ENCODE results near the gene CTRL. TPM values are rescaled to one million over a fixed set of nuclear protein-coding genes. Genes with fewer than 3 reads are reported as not detected.

CTRL gene
- polyA plus RNA-seq, 3 donors: 0.69 to 17.4 (median 1.6) TPM

DNA sequence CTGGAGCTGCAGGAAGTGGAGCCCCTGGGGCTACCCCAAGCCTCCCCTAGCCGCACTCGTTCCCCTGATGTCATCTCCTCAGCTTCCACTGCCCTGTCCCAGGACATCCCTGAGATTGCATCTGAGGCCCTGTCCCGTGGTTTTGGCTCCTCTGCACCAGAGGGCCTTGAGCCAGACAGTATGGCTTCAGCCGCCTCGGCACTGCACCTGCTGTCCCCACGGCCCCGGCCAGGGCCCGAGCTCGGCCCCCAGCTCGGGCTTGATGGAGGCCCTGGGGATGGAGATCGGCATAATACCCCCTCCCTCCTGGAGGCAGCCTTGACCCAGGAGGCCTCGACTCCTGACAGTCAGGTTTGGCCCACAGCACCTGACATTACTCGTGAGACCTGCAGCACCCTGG is 51.1 kb downstream of the CTRL start:
- intact Hi-C loops (cut with micrococcal nuclease): loop anchor here in 1 of 2 donors (5.0 to 10.0 kb wide), 2 partner anchors 182 to 354 kb away; partner anchors contain the start of gene ESRP2
- Mint-ChIP-seq H3K4me3 (no peak overlapping the region), H3K36me3 (peaks cover 84 to 97% of the 10 kb centered on the region in 2 donors), H3K9me3 (no peaks in the 10 kb centered on the region), H3K4me1 (no peaks in the 10 kb centered on the region), H3K27me3 (ENCODE audit: low read depth in 3 of 3) (peaks cover 0 to 2% (median 2%) of the 10 kb centered on the region in 3 donors), H3K27ac (no peak overlapping the region)
- Histone ChIP-seq H3K36me3 (replicated peaks in 1 of 2; ENCODE audit: control insufficient read depth in 1 of 2, insufficient read depth in 2 of 2, low read length in 2 of 2) (peaks cover 100% of the 10 kb centered on the region in 2 donors), H3K27ac (ENCODE audit: low read depth in 1 of 2, low read length in 2 of 2) (no peak overlapping the region), H3K27me3 (ENCODE audit: control insufficient read depth in 2 of 2, insufficient read depth in 2 of 2, low read length in 2 of 2) (no peaks in the 10 kb centered on the region), H4K20me1 (ENCODE audit: insufficient read depth, low read length) (peaks cover 19% of the 10 kb centered on the region), H3K4me2 (replicated peaks; ENCODE audit: extremely low read depth, low read length, poor library complexity, severe bottlenecking) (no peak overlapping the region), H3K9me3 (replicated peaks in 1 of 2; ENCODE audit: control insufficient read depth in 1 of 2, insufficient read depth in 1 of 2, low read length in 2 of 2) (no peaks in the 10 kb centered on the region), H3K79me2 (ENCODE audit: insufficient read depth, low read length) (peaks cover 13% of the 10 kb centered on the region), H2AFZ (ENCODE audit: insufficient read depth, low read depth, low read length, poor library complexity, severe bottlenecking) (no peak overlapping the region), H3K4me3 (replicated peaks in 1 of 3; ENCODE audit: low read depth in 2 of 3, low read length in 3 of 3) (no peak overlapping the region), H3K9ac (ENCODE audit: insufficient read depth, low read length, poor library complexity, severe bottlenecking) (no peak overlapping the region), H3K4me1 (ENCODE audit: control insufficient read depth in 1 of 2, insufficient read depth in 2 of 2, low read length in 2 of 2) (no peaks in the 10 kb centered on the region)
- no peak for DNase-seq
- 97% methylated on average over 13 of the region's 13 CpGs for WGBS (ENCODE audit: insufficient coverage)
- TF ChIP-seq, protein P1, sequence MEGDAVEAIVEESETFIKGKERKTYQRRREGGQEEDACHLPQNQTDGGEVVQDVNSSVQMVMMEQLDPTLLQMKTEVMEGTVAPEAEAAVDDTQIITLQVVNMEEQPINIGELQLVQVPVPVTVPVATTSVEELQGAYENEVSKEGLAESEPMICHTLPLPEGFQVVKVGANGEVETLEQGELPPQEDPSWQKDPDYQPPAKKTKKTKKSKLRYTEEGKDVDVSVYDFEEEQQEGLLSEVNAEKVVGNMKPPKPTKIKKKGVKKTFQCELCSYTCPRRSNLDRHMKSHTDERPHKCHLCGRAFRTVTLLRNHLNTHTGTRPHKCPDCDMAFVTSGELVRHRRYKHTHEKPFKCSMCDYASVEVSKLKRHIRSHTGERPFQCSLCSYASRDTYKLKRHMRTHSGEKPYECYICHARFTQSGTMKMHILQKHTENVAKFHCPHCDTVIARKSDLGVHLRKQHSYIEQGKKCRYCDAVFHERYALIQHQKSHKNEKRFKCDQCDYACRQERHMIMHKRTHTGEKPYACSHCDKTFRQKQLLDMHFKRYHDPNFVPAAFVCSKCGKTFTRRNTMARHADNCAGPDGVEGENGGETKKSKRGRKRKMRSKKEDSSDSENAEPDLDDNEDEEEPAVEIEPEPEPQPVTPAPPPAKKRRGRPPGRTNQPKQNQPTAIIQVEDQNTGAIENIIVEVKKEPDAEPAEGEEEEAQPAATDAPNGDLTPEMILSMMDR (IDR thresholded peaks at IDR 0.05): no peak

DNA sequence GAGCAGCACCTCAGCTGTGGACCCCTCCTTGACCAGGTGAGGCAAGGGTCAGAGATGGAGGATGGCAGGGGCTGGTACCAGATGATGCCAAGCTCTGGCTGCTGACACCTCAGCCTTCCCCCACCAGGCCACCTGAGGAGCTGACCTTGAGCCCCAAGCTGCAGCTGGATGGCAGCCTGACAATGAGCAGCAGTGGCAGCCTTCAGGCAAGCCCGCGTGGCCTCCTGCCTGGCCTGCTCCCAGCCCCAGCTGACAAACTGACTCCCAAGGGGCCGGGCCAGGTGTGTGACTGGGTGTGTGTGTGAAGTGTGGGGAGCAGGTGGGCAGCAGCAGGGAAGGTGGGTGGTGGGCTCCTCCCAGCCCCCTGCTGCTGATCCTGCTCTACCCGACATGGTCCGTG is 51.7 kb downstream of the CTRL start:
- 88% methylated on average over 5 of the region's 5 CpGs for WGBS (ENCODE audit: insufficient coverage)
- H3K36me3 Mint-ChIP-seq: peaks cover 84 to 99% of the 10 kb centered on the region in 2 donors

More for the DNA sequence above, 51.7 kb downstream of the CTRL start:
- no peak overlapping the region for H3K4me3 ChIP-seq (replicated peaks in 1 of 3; ENCODE audit: low read depth in 2 of 3, low read length in 3 of 3)
- no peak overlapping the region for H2AFZ ChIP-seq (ENCODE audit: insufficient read depth, low read depth, low read length, poor library complexity, severe bottlenecking)
- no peaks in the 10 kb centered on the region for H3K27me3 ChIP-seq (ENCODE audit: control insufficient read depth in 2 of 2, insufficient read depth in 2 of 2, low read length in 2 of 2)
- no peak overlapping the region for H3K9ac ChIP-seq (ENCODE audit: insufficient read depth, low read length, poor library complexity, severe bottlenecking)
- H3K36me3 ChIP-seq (replicated peaks in 1 of 2; ENCODE audit: control insufficient read depth in 1 of 2, insufficient read depth in 2 of 2, low read length in 2 of 2): peaks cover 94 to 98% of the 10 kb centered on the region in 2 donors
- H3K9me3 ChIP-seq (replicated peaks in 1 of 2; ENCODE audit: control insufficient read depth in 1 of 2, insufficient read depth in 1 of 2, low read length in 2 of 2): no peaks in the 10 kb centered on the region
- no peak for DNase-seq
- Mint-ChIP-seq H3K4me1 (peaks cover 6% of the 10 kb centered on the region), H3K9me3 (no peaks in the 10 kb centered on the region), H3K4me3 (no peak overlapping the region), H3K27ac (no peak overlapping the region), H3K27me3 (ENCODE audit: low read depth in 3 of 3) (peaks cover 0 to 2% (median 2%) of the 10 kb centered on the region in 3 donors)
- peaks cover 0 to 1% of the 10 kb centered on the region in 2 donors for H3K4me1 ChIP-seq (ENCODE audit: control insufficient read depth in 1 of 2, insufficient read depth in 2 of 2, low read length in 2 of 2)
- intact Hi-C loops (cut with micrococcal nuclease): loop anchor here (5.0 to 10.0 kb wide), 3 partner anchors 55 to 355 kb away; partner anchors contain the start of genes CTRL (in 1 of the 2), ESRP2 (in 1 of the 2) and PSMB10 (in 1 of the 2)
- no peak overlapping the region for H3K27ac ChIP-seq (ENCODE audit: low read depth in 1 of 2, low read length in 2 of 2)
- peaks cover 19% of the 10 kb centered on the region for H3K79me2 ChIP-seq (ENCODE audit: insufficient read depth, low read length)
- TF ChIP-seq, protein P1 (IDR thresholded peaks at IDR 0.05): no peak
- no peak overlapping the region for H3K4me2 ChIP-seq (replicated peaks; ENCODE audit: extremely low read depth, low read length, poor library complexity, severe bottlenecking)
- peaks cover 25% of the 10 kb centered on the region for H4K20me1 ChIP-seq (ENCODE audit: insufficient read depth, low read length)

Small RNA genes lying within 50 kb of the gene (small RNA-seq; reads per million reads assigned to genes)
- not detected for gene NRN1L (ENCODE audit: insufficient read length, low read depth)

Other genes starting within 250 kb of the CTRL start
- gene GFOD2, start 212.5 kb downstream of the CTRL start, polyA plus RNA-seq: 1 to 10 TPM; 3.7 to 9.4 (median 3.8) TPM
- gene RANBP10, start 125.3 kb downstream of the CTRL start, polyA plus RNA-seq: 10 to 100 TPM in 1 of 3 donors, 1 to 10 TPM in 2; 6.4 to 16.7 (median 6.6) TPM
- gene TSNAXIP1, start 125.0 kb downstream of the CTRL start, polyA plus RNA-seq: under 1 TPM in 1 of 3 donors, not detected in 2; 0.23 TPM
- 10 to 100 TPM; 17.6 to 84.2 (median 52.5) TPM for gene THAP11, start 89.5 kb downstream of the CTRL start, polyA plus RNA-seq
- gene NUTF2, start 84.9 kb downstream of the CTRL start, polyA plus RNA-seq: 100 to 1,000 TPM in 1 of 3 donors, 10 to 100 TPM in 2; 64.2 to 104 (median 90.3) TPM
- 100 to 1,000 TPM in 1 of 3 donors, 10 to 100 TPM in 1, 1 to 10 TPM in 1; 8.3 to 120 (median 12.4) TPM for gene CENPT, start 84.2 kb downstream of the CTRL start, polyA plus RNA-seq
- 10 to 100 TPM; 13.7 to 84.9 (median 18.2) TPM for gene EDC4, start 58.8 kb downstream of the CTRL start, polyA plus RNA-seq
- gene NRN1L, start 47.0 kb downstream of the CTRL start, polyA plus RNA-seq: 1 to 10 TPM in 1 of 3 donors, under 1 TPM in 1, not detected in 1; 0.50 to 3.6 TPM
- gene PSKH1, start 38.6 kb downstream of the CTRL start, polyA plus RNA-seq: 10 to 100 TPM; 11.0 to 19.7 (median 16.8) TPM
- gene PSMB10, start 5.0 kb upstream of the CTRL start, polyA plus RNA-seq: 100 to 1,000 TPM; 158 to 798 (median 609) TPM
- gene LCAT, start 12.3 kb upstream of the CTRL start, polyA plus RNA-seq: 10 to 100 TPM in 1 of 3 donors, under 1 TPM in 1, not detected in 1; 0.17 to 16.2 TPM
- 10 to 100 TPM in 1 of 3 donors, 1 to 10 TPM in 2; 7.3 to 57.2 (median 7.7) TPM for gene SLC12A4, start 36.8 kb upstream of the CTRL start, polyA plus RNA-seq
- 1 to 10 TPM in 1 of 3 donors, under 1 TPM in 2; 0.20 to 1.8 (median 0.25) TPM for gene DPEP3, start 48.6 kb upstream of the CTRL start, polyA plus RNA-seq
- gene DPEP2, start 67.6 kb upstream of the CTRL start, polyA plus RNA-seq: 100 to 1,000 TPM; 117 to 235 (median 124) TPM
- not detected for gene DPEP2NB, start 84.0 kb upstream of the CTRL start, polyA plus RNA-seq
- 10 to 100 TPM; 14.7 to 42.9 (median 27.7) TPM for gene DDX28, start 91.4 kb upstream of the CTRL start, polyA plus RNA-seq
- gene DUS2, start 91.4 kb upstream of the CTRL start, polyA plus RNA-seq: 10 to 100 TPM; 18.4 to 40.7 (median 33.2) TPM
- 10 to 100 TPM; 14.3 to 21.8 (median 15.8) TPM for gene NFATC3, start 153.5 kb upstream of the CTRL start, polyA plus RNA-seq

Measured in CD14-positive monocyte (primary cell).